LNCaP clone FGC (cell line): ENCODE results near the gene DAB2.
"Not testable (repeated sequence)": the region's sequence is repeated elsewhere in the genome, so short reads cannot be mapped to it uniquely, and the experiment has no call there.

Source experiments
- DNase-seq: peaks from one replicate; pipeline ENCODE4 v3.0.0-alpha.2; 2011; ENCODE audit warnings: low read depth
- H3K4me3 ChIP-seq: 2 replicates; pipeline ENCODE4 v1.5.1; 2011; ENCODE audit warnings: mild to moderate bottlenecking, low read depth, low read length, control low read depth
- TF ChIP-seq, protein P1 (sequence below): IDR thresholded peaks from 2 replicates; pipeline ENCODE4 v1.5.1; 2012; ENCODE audit warnings: mild to moderate bottlenecking; ENCODE audit not compliant: control insufficient read depth, insufficient read depth; ENCODE audit errors: extremely low read depth

DAB2 gene

DNA sequence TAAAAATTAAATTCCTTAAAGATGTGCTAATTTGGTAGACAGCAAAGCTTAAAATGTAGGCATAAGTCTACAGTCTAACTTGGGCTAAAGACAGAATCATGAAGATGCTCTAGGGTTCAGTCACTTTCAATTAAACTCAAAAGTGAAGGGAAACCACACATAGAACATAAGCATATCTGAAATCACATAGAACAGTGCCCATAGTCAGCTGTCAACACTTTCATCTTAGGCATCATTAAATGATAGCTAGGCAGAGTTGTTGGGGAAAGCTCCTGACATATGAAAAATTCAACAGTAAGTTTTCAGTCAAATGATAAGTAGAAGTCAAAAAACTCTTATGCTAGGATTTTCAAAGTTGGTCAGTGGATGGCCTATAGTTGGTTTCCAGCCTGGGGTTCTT is 11.0 kb downstream of the DAB2 start:
- TF ChIP-seq, protein P1, sequence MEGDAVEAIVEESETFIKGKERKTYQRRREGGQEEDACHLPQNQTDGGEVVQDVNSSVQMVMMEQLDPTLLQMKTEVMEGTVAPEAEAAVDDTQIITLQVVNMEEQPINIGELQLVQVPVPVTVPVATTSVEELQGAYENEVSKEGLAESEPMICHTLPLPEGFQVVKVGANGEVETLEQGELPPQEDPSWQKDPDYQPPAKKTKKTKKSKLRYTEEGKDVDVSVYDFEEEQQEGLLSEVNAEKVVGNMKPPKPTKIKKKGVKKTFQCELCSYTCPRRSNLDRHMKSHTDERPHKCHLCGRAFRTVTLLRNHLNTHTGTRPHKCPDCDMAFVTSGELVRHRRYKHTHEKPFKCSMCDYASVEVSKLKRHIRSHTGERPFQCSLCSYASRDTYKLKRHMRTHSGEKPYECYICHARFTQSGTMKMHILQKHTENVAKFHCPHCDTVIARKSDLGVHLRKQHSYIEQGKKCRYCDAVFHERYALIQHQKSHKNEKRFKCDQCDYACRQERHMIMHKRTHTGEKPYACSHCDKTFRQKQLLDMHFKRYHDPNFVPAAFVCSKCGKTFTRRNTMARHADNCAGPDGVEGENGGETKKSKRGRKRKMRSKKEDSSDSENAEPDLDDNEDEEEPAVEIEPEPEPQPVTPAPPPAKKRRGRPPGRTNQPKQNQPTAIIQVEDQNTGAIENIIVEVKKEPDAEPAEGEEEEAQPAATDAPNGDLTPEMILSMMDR: no peak
- H3K4me3 ChIP-seq: no peak overlapping the region
- DNase-seq: no peak

DNA sequence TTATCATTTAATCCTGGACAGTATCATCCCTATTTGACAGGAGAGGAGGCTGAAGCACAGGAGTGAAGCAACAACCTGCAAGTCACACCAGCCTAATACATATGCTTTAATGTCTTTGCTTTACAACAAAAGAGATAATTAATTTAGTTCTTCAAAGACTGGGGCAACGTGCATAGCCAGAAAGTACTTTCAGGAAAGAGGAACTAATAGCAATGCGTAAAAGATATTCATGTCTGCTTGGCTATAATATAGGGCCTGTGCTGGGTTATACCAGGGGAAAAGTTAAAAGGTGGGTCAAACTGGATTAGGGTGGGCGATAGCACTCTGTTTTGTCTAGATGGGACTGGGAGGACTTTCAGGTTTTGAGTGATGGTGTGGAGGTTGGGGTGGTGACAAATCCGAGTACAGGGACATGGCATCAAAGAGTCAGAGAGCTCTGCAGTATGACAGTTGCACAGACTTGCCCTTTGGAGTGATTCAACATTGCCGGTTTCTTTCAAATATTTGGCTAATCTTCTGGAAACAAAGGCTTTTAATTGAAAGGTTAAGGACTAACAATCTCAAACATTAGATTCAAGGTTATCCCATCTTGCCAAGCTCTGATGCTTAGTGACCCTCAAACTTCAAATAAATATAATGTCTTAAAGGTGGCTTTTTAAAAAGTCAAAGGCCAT is 11.9 kb downstream of the DAB2 start:
- H3K4me3 ChIP-seq: no peak overlapping the region
- TF ChIP-seq, protein P1: no peak
- DNase-seq: no peak

DNA sequence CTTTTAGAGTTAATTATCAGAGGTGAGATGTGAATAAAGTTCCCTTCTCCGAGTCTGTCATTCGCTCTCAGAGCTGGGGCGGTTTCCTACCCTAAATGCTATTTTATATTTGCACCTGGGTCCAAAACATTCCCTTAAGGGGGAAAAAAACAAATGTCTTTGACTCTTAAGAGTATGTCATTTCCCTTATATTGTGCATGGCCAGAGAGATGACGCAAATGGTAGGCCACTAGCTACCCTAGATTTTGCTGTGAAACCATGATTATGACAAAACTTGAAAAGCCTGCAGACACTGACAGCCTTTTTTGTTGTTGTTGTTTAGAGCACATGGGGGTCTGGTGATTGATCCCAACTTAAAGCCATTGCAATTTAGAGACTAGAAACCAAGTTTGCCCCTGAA is 12.8 kb downstream of the DAB2 start:
- no peak for DNase-seq
- TF ChIP-seq, protein P1: no peak
- no peak overlapping the region for H3K4me3 ChIP-seq

DNA sequence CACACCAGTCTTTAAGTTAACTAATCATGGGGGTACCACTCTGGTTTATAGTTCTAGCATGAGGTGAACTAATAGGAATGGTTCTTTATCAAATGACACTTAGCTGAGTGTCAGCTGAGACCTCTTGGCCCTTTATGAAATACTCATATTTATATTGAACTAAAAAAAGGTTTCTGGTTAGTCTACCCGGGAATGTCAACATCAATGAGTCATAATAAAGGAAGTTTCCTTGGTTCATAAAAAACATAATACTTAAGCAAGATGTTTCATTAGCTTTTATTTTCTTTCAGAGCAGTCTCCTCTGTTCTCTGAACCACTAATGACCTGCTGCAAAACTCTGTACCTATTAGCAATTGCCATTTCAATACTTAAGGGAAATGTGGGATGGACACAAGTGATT is 13.7 kb downstream of the DAB2 start:
- TF ChIP-seq, protein P1: no peak
- no peak for DNase-seq
- H3K4me3 ChIP-seq: no peak overlapping the region

DNA sequence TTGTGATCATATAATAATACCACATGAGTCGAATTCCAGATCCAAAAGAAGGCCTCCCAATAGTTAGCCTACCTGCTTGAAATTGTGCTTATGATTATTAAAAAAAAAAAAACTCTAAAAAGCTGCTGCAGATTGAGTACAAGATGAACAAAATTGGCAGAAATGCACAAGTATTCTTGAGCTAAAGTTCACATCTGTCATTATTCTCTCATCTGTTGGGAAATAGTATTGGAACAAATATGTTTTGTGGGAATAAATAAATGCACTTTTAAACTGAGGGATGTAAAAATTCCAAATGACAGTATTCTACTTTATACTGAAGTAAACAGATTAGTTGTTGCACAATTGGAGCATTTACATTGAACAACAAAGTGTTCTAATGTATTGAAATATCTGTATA is 15.7 kb downstream of the DAB2 start:
- TF ChIP-seq, protein P1: no peak
- DNase-seq: no peak
- no peak overlapping the region for H3K4me3 ChIP-seq

DNA sequence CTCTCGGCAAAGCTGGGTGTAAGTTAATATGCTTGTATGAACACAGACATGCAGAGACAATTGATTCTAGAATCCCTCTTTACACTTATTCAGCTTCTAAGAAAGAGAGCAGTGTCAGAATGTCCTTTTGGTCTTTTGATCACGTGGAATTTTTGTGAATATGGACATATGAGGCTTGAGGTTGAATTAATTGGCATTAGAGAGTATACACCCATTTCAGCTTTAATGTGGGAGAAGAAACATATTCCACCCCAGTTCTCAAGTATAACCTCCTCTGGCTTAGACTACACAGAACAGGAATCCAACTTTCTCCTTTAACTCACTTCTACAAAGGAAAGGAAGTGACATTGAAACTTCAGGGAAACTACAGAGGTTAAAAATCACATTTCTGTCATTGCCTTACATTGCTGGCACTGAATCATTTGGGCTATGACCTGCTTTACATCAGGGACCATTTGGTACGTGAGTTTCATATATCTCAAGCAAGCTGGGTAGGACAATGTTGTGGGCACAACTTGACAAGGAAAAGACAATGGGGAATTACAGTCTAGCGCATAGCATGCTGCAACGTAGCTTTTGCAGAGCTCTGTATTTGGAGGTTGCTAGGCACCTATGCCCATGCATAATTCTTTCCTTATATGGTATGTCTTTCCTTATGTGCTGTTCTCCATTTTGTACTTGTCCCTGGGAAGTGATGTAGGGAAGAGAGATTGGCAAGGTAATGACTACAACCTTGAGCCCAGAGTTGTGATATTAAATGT is 19.5 kb downstream of the DAB2 start:
- DNase-seq: no peak
- H3K4me3 ChIP-seq: no peak overlapping the region
- TF ChIP-seq, protein P1: no peak

DNA sequence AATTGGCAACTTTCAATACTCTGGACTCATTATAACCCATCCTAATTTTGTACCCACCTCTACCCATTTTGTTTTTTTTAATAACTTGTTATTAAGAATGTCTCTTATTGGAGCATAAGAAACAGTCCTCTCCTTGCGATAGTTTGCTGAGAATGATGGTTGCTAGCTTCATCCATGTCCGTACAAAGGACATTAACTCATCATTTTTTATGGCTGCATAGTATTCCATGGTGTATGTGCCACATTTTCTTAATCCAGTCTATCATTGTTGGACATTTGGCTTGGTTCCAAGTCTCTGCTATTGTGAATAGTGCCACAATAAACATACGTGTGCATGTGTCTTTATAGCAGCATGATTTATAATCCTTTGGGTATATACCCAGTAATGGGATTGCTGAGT is 21.0 kb downstream of the DAB2 start:
- H3K4me3 ChIP-seq, DNase-seq: not testable (repeated sequence)

DNA sequence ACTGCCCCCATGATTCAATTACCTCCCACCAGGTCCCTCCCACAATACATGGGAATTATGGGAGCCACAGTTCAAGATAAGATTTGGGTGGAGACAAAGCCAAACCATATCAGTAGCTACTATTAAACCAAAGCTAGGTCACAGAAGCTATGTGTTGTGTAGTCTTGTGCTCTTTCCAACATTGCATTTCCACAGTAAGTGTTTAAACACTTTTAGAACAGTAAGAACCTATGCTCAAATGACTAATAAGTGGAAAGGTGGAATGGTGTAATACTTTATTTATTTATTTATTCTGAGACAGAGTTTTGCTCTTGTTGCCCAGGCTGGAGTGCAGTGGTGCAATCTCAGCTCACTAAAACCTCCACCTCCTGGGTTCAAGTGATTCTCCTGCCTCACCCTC is 22.6 kb downstream of the DAB2 start:
- not testable (repeated sequence) for H3K4me3 ChIP-seq, DNase-seq
